NCI-H446 (cell line): ENCODE results near the gene CNTN5.

Experiments
- DNase-seq, 2 experiments: peaks; one replicate each; lab custom pipeline; 2025; lab: John Stamatoyannopoulos, UW

Gene CNTN5

GRCh38 chr11:99630629-99631028, 609.9 kb downstream of the CNTN5 start:
- no peak for DNase-seq

- no peak for DNase-seq
Observed at GRCh38 chr11:99631618-99632017, 610.9 kb downstream of the CNTN5 start.

- no peak for DNase-seq
Observed at GRCh38 chr11:99632969-99633368, 612.2 kb downstream of the CNTN5 start.

GRCh38 chr11:99634581-99634980, 613.8 kb downstream of the CNTN5 start:
- no peak for DNase-seq

GRCh38 chr11:99638073-99638553, 617.4 kb downstream of the CNTN5 start:
- no peak for DNase-seq

- no peak for DNase-seq
Observed at GRCh38 chr11:99640671-99641070, 619.9 kb downstream of the CNTN5 start.

GRCh38 chr11:99645934-99646333, 625.2 kb downstream of the CNTN5 start:
- DNase-seq: no peak

- DNase-seq: no peak
Observed at GRCh38 chr11:99670067-99670676, 649.4 kb downstream of the CNTN5 start.

GRCh38 chr11:99671808-99672409, 651.2 kb downstream of the CNTN5 start:
- DNase-seq: no peak

- DNase-seq: no peak
Observed at GRCh38 chr11:99676292-99676691, 655.5 kb downstream of the CNTN5 start.

- DNase-seq: no peak
Observed at GRCh38 chr11:99682171-99682570, 661.4 kb downstream of the CNTN5 start.

- no peak for DNase-seq
Observed at GRCh38 chr11:99682646-99683045, 661.9 kb downstream of the CNTN5 start.

GRCh38 chr11:99683933-99684332, 663.2 kb downstream of the CNTN5 start:
- DNase-seq: no peak

- no peak for DNase-seq
Observed at GRCh38 chr11:99686838-99687237, 666.1 kb downstream of the CNTN5 start.

- no peak for DNase-seq
Observed at GRCh38 chr11:99687320-99687719, 666.6 kb downstream of the CNTN5 start.

- peak in 1 of 2 experiments; percentile 22 for DNase-seq
Observed at GRCh38 chr11:99693941-99694492, 673.3 kb downstream of the CNTN5 start.

GRCh38 chr11:99695106-99695505, 674.4 kb downstream of the CNTN5 start:
- no peak for DNase-seq

GRCh38 chr11:99706848-99707247, 686.1 kb downstream of the CNTN5 start:
- no peak for DNase-seq

- DNase-seq: no peak
Observed at GRCh38 chr11:99708928-99709672, 688.4 kb downstream of the CNTN5 start.

GRCh38 chr11:99716302-99716701, 695.6 kb downstream of the CNTN5 start:
- DNase-seq: no peak

GRCh38 chr11:99718291-99718690, 697.5 kb downstream of the CNTN5 start:
- no peak for DNase-seq

GRCh38 chr11:99739464-99740089, 718.8 kb downstream of the CNTN5 start:
- DNase-seq: peak; percentile 15 to 68
